Stimulated activated CD4-positive, alpha-beta T cell treated with anti-CD3 and anti-CD28 coated beads, Interleukin-1b, Interleukin-23, amount 100 ng/mL, for 24 hours (primary cell): ENCODE measurements around the gene NRCAM.

Experiments
- DNase-seq, 4 experiments: peaks; one replicate each; pipeline ENCODE4 v3.0.0-alpha.2; 2020; ENCODE audit warnings: low read depth in 4 of 4, low spot score in 1 of 4

Gene NRCAM

GRCh38 chr7:108427766-108428165 is 28.5 kb downstream of the NRCAM start:
- DNase-seq = no peak

GRCh38 chr7:108425714-108426275 is 30.4 kb downstream of the NRCAM start:
- no peak for DNase-seq

DNA sequence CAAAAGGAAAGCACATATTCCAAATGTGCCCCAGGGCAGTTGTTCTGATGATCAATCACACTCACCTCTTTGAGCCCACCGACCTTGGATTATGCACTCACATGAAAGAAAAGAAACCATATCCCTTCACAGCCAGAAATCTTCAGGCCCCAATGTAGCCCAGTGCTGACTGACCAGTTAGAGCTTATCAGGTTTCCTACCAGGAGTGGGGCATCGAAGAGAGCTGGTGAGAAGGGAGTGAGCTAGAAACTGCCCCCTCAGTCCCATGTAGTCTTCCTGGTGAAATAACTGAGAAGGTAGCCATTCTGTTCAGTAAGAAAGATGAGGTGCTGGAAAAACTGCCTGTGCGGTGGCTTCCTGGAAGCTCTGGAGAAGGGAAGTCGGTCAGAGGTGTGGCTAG is 32.2 kb downstream of the NRCAM start:
- DNase-seq = no peak

DNA sequence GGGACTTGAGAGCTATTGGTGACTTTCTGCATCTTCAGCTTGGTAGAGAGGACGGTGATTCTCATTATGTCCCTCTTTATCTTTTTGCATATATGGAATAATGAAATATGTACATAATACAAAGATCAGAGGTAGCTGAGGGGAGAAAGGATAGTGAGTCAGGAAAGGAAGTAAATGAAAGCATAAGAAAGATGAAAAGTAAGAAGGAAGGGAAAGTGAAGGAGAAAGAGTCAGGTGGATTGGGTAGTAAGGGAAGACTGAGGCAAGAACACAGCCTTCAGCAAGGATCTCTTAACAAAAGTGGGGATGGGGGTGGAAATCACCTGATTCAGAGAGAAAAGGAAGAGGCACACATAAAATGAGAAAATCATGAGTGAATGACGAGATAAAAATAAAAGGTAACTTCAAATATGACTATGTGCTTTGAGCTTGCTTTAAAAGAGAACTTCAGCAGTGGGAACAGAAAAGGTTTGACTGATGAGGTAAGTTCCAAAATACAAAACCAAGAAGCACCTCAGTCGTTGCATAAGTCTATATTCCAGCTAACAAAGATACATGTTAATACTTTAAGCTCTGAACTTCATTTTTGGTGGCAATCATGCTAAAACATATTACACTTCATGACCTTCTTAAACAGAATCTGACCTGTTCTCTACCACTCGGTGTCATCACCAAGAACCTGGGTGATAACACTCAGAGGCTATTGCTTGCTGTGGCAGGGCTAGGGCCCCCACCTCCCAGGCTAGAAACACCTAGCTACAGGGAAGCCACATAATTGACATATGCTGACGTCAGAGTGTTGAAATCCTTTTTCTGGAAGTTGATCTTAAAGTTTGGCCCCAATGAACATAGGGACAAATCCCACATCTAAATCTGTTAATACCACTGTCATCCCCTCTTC is 32.9 kb downstream of the NRCAM start:
- DNase-seq = no peak

DNA sequence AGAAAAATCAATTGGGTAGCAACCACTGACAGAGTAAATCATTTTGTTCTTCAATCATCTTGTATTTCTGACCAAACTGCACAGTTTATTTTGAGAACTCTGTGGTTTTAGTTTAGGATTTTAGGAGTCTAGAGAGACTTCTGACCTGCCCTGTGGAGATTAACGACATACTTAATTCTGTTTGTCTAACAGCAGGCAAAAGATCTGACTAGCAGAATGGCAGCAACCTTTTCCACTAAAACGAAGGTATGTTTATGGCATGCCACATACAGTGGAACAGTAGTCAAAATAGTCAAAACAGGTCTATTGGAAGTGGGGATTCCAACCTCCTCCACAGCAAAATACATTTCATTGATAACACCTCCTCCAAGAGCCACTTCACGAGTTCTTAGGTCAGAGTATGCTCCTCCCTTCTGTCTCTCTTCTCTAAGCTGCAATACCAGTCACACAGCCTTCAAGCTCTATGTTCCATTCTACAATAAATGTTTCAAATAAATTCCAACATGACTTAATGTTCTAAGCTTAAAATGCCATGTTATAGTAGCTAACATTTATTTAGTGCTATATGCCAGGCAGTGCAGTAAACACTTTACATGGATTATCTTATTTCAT is 34.4 kb downstream of the NRCAM start:
- DNase-seq = no peak

GRCh38 chr7:108419961-108420908 is 36.0 kb downstream of the NRCAM start:
- no peak for DNase-seq

GRCh38 chr7:108418946-108419345 is 37.3 kb downstream of the NRCAM start:
- no peak for DNase-seq

DNA sequence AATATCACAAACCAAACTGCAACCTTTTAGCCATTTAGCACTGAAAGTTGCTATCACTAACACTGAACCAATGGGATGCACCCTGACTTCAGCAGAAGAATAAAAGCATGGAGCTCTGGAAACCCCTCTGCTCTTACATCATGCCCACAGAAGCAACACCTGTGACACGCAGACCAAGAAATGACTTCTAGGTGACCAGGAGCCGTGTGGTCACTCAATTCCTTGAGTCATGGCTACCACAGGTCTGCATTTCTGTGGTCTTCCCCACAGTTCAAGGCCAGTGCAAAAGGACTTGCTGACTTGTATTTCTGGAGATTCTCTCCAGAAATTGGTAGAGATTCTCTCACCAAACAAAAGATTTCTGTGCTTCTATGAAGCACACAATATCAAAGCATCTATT is 38.3 kb downstream of the NRCAM start:
- no peak for DNase-seq

- no peak for DNase-seq
Observed at GRCh38 chr7:108417144-108417543, 39.1 kb downstream of the NRCAM start.

DNA sequence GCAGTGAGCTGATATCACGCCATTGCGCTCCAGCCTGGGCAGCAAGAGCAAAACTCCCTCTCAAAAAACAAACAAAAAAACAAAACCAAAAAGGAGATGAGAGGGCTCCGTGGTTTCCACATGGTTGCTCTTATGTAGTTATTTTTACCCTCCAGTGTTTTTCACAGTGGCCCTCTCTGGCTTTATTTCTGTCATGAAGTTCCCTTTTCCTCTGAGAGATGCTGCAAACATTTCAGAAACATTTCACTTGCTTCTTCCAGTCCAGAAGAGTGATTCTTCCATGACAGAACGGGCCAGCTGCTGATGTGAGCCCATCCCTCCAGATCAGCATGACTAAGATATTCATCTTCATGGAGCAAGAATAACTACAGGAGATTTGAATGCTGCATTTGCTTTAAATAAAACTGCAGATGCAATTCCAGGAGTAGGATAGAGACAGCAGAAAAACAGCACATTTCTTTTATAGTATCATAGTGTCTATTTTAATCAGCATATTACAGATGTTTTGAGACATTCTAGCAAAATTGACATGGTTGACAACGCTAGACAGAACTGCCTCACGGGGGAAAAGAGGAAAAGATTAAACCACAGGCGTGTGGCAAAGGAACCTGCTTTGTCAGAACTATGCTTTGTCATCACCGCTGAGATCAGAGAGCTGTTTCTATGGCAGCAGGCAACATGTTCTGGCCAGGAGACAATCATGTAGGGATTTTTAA is 40.3 kb downstream of the NRCAM start:
- peak in 1 of 4 experiments; percentile 8 for DNase-seq

DNA sequence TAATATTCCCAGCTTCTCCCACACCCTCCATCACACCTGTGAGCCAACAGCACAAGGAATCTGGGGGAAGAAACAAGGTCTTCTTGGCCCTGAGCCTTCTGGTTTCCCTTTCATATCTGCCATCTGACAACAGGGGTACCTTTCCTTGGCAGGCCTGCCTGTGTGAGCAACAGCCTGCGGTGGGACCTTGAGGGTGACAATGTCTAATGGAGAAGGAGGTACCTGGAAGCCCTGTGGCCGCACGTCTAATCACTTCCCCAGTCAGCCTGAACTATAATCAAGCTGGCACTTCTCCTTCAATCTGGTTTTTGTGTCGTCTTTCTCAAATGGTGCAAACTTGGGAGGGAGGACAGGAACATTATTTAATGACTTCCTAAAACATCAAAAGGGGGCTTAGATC is 41.2 kb downstream of the NRCAM start:
- DNase-seq = no peak

- no peak for DNase-seq
Observed at GRCh38 chr7:108413782-108414492, 42.3 kb downstream of the NRCAM start.

DNA sequence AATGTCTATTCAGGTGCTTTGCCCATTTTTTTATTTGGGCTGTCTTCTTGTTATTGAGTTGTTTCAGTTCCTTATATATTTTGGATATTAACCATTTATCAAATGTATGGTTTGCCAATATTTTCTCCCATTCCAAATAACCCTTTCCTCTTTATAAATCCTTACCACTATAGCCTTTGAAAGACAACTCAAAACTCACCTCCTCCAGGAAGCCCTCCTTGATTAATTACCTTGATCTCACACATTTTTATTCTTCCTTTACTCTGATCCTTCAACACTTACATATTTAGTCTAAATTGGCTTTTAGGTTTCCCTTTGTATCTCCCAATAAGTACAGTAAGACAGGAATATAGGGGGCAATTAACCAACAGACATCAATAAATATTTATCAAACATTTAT is 42.9 kb downstream of the NRCAM start:
- no peak for DNase-seq

GRCh38 chr7:108409146-108409545 is 47.1 kb downstream of the NRCAM start:
- no peak for DNase-seq

GRCh38 chr7:108408296-108408991 is 47.8 kb downstream of the NRCAM start:
- DNase-seq = no peak

- no peak for DNase-seq
Observed at GRCh38 chr7:108407676-108408075, 48.6 kb downstream of the NRCAM start.

DNA sequence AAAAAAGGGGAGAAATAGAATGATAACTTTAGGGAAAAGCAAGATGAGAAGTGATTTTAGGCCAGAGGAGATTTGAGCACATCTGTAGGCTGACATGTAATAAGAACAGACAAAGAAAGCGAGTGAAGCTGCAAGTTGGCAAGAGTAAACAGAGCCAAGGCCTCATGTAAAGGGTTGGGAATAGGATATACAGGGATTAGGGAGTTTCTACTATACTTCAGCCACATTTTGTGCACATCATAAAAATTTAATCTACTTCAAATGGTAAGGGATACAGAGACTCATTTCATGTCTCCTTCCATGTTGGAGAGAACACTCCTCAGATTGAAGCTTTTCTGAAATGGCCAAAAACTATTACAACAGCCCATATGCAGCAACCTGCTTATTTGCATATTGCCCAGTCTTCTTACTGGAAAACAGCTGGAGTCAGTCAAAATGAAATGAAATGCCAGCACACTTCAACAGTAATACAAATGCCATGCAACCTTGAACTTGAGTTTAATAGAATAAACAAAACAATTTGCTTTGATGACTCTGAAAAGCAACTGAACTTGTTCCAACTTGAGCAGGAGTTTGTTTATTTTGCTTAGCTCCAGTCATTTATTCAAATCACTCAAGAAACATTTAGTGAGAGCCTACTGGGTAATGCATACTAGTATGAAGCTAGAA is 49.9 kb downstream of the NRCAM start:
- no peak for DNase-seq

DNA sequence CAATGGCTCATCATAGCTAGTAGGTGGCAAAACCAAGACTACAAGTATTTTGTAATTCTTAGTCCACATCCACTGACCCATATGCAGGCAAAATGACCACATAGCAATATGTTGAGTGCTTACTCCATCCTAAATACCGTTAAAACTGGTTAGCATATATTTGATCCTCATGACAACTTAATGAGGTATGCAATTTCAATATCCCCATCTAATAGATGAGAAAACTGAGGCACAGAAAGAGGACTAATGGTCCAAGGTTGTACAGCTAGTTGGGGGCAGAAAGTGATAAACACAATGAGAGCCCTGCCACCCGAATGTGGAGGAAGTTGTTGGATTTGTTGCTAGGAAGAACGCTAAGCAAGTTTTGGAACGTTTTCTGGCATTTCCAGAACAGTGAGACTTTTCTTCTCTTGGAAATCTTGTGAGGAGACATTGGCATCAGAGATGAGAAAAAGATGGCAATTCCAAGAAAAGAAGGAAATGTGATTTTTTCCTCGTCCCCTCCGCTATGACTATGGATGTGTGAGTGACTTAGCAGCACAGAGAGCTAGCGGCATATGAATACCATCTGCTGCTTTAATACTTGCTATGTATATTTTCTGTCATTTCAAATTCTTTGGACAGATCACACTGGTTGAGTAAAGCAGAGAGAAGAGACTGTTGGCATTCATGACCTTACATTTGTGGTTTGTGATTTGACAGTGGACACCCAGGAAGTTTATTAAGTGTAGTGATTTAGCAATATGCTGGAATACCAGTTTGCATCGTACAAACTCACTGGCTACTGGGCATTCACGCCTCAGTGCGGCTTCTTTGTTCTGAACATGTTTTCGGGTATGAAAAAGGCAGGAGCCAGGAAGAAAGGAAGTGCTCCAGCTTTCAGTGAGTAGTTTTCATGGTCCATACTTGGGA is 51.5 kb downstream of the NRCAM start:
- DNase-seq = no peak
